Activated CD4-positive, CD25-positive, alpha-beta regulatory T cell treated with anti-CD3 and anti-CD28 coated beads, Interleukin-2, amount 50 U/mL, for 16 hours (primary cell): Measurements from ENCODE around the gene CACNA1H.
A peak's percentile ranks its signal among the peaks of the same experiment; 100 is the strongest.

Source experiments
- DNase-seq: peaks from one replicate; pipeline ENCODE4 v3.0.0-alpha.2; 2020; ENCODE audit warnings: low read depth, low spot score

The CACNA1H gene

DNA sequence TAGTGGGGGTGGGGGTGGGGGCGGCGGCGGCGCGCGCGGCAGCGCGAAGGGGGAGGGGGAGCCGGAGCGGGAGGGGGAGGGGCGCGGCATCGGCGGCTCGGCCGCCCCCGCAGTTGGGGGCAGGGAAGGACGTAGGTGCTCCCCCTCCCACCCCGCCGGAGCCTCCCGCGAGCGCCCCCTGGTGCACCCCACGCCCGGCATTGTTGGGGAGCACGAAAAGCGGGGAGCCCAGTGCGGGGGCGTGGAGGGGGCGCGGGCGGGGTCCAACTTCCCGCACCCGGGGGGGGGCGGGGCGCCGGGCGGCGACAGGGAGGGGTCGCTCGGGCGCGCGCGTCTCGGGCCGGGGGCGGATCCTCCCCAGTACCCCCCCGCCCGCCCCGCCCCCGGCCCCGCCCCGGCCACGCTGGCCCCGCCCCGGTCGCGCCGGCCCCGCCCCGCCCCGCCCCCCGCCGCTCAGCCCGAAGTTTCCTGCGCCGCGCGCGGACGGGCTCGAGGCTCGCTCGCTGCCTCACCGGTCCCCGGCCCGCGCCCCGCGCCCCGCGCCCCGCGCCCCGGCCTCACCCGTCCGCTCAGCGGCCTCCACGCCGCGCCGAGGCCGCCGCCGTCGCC, at the start of gene CACNA1H:
CACNA1H (plus strand) TSS at position 456 of the 609 bp plus-strand sequence. CDS start 632 bp downstream, outside the sequence.
- DNase-seq: peak; percentile 16

DNA sequence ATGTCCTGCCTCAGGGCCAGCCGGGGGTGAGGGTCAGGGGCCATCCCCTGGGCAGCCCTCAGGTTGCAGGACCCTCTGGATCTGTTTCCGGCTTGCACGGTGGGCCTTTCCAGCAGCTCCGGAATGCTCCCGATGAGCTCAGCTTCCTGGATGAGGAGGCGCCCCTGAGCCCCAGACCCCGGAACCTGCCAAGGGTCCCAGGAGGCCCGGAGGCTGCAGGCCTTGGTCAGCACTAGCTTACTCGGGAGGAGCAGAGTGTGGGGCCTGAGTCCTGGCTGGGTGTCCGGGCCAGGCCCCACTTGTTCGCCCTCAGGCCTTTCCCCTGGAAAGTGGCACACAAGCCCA, 49.3 kb upstream of the CACNA1H start:
- DNase-seq: no peak

DNA sequence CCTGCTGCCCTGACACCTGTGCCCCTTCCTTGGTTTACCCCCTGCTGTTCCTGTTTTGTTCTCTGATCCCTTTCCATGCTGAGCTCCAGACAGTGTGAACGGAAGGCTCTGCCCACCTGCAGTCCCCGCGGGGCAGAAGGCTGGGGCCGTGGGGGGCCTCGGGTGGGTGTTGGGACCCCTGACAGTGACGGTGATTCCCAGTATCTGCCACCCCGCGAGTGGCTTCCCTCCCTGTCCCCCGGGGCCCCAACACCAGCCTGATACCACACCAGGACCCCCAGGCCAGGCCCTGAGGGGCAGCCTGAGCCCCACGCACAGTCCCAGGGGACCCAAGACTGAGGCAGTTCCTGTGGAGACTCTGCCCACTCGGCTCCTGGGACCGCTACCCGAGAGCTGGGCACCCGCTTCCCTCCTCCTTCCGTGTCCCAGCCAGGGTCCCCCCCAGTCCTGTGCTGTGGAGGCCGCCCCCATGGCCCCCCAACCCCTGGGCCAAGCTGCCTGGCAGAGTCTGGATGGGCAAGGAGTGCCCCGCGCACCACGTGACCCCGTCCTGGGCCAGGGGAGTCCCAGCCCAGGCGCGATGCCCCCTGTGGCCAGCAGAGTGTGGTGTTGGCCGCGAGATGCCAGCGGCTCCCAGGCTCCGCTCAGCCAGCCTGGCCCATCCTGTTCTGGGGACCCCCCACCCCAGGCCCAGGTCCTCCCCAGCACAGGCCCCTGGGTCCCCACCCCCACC, 46.9 kb upstream of the CACNA1H start:
- DNase-seq: no peak

DNA sequence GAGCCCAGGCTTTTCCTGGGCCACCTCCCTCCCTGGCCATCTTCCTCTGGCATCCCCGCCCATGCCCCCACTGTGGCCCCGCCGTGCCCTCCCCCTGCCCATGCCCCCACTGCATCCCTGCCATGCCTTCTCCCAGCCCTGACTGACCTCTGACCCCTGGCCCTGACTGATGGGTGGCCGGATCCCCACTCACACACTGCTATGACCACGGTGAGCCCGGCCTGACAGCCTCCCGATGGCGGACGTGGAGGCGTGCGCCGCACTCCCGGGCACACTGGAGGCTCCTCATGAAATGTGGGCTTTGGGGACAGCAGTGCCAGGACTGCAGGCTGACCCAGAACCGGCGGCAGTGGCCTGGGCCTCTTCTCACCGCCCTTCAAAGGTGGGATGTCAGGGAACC, 46.2 kb upstream of the CACNA1H start:
- no peak for DNase-seq

DNA sequence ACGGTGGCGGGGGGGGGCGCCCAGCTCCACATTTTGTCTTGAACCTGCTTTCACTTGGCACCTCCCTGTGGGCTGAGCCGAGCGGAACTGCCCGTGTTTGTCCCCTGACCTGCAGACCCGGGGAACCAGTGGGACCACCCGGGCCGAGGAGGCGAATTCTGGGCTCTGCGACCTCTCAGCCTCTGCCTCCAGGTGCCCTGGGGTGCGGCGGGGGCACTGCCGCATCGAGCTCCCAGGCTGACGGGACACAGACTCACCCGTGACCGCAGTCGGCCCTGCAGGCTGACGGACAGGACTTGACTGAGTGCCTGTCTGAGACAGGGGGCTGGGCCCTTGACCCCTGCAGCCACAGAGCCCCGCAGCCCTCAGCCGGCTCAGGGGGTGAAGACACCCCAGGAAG, 45.8 kb upstream of the CACNA1H start:
- no peak for DNase-seq

DNA sequence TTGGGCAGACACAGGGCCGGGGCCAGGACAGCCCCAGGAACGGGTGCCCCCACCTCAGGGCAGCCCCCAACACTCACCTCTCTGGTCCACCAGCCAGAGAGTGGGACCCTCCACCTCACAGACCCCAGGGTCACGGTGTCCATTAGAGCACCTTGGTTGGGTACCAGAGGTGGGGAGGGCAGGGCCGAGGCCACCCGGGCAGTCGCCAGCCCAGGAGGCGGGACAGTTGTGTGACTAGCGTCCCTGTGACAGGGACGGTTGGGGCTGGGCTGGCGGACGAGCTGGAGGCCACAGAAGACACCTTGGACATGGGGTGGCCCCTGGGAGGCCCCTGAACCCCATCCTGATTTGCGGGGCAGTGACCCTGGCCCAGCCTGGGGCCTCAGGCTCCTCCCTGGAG, 45.2 kb upstream of the CACNA1H start:
- no peak for DNase-seq

DNA sequence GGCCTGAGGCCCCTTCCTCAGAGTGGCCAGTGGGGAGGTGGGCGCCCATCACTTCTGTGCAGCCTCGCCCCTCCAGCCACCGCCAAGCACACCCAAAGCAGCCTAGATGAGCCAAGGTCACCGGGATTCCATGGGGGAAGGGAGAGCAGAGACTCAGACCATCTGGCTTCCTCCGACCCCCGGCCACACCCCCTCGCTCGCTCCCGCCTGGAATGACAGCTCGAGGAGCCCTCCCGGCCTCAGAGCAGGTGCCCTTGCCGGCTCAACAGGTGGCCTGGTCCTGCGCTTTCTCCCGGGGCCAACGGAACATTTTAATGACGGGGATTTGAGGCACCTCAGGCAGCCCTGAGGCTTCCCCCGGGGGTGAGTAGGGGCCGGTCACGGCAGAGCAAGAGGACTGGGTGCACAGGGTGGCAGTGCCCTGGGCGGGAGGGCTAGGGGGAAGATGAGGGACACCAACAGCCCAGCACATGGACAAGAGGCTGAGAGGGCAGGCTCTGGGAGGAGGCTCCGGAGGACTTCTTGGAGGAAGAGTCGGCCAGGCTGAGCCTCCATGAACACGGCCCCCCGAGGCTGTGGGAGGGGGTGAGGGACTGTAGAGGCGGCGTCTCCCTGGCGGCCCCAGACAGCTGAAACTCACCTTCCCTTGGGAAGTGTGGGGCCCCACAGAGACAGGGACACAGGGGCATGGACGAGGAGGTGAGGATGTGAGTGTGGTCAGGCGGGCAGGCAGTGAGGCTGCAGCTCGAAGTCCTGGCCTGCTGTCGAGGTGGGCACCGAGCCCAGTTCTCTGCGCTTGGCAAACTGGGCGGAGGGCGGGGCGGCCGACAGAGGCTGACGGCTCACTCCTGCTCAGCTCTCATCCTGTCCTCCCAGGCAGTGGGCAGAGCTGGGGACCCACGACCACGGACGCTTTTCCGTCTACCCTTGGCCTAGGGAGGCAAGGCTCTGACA, 44.3 kb upstream of the CACNA1H start:
- DNase-seq: no peak

DNA sequence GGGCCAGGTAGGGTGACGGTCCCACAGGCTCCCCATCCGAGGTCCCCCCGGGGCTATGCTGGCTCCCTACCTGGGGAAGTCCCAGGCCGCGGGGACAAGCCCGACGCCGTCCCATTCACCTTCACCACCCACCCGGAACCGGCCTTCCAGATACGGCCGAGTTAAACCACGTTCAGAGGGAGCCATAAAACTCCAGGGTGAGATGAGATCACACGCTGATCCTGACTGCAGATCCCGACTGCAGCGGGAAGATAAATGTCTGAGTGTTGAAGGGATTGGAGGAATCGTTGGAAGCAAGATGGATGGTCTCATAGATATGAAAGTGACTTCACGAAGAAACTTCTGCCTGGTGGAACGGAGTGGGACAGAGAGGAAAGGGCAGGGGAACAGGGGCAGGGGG, 43.3 kb upstream of the CACNA1H start:
- no peak for DNase-seq

DNA sequence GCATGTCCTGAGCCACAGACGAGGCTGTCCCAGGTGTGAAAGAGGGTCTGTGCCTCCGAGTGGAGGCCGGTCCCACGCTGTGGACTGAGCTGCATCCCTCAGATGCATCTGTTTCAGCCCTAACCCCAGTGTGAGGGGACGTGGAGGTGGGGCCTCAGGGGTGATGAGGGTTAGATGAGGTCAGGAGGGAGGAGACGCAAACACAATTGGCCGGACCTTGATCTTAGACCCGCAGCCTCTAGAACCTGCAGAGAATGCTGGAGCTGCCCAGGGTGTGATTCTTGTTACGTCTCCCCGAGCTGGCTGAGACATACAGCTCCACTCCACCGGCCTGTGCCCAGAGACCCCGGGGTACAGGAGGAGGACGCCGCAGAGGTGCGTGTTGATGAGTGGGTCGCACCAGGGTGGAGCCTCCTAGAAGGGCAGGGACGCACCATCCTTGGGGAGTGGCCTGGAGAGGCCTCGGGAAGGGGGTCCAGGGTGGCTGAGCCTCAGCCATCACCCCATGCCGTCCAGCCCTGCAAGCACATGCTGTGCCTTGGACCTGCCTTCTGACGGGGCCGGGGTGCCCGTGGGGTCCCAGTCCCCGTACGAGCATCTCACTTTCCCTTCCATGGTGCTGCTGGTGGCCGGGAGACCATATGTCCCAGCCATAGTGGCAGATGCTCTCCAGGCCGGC, 40.3 kb upstream of the CACNA1H start:
- DNase-seq: no peak

DNA sequence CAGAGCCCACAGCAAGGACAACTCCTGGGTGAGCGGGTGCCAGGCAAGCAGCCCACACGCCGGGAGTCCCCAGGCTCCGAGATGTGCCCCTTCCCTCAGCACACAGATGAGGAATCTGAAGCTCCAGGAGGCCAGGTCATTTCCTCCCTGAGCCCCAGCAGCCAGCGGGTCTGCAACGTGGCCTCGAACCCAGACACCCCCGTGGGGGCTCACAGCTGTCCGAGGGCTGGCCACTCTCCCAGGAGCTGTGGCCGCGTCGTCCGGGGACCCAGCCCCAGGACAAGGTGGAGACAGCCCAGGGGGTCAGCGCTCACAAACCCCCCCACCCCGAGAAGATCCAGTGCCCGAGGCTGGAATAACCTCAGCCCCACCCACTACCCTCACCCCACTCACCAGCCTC, 39.4 kb upstream of the CACNA1H start:
- no peak for DNase-seq

DNA sequence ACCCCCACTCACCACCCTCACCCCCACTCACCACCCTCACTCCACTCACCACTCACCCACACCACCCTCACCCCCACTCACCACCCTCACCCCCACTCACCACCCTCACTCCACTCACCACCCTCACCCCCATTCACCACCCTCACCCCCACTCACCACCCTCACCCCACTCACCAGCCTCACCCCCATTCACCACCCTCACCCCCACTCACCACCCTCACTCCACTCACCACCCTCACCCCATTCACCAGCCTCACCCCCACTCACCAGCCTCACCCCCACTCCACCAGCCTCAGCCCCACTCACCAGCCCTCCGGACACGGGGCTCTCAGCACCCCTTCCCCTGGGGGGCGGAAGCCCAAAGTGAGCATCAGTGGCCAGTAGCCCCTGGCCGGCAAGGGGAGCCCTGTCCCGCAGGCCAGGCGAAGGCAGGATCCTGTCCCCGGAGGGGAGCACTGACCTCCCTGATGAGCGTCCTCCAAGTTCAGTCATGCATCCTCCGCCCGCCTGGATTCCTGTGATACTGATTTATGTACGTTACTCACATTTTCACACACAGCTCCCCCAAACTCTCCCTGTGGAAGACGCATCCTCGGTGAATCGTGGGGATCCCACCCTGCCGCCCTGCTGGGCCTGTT, 38.9 kb upstream of the CACNA1H start:
- DNase-seq: no peak

DNA sequence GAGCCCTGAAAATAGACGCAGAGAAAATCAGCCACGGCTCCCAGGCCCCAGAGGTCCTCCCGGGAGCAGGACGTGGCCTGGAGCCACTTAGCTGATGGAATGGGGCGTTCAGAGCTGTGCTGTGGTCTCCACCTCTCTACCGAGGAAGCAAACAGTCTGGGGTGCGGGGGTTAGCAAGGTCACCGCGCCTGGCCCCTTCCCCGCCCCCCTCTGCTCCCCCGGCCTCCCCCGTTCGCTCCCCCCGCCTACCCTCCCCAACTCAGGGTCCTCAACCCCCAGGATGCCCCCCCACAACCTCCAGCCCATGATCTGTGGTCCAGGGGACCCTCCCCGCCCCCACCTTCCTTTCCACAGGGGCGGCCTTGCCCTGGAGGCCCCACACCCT, 36.2 kb upstream of the CACNA1H start:
- DNase-seq: no peak

DNA sequence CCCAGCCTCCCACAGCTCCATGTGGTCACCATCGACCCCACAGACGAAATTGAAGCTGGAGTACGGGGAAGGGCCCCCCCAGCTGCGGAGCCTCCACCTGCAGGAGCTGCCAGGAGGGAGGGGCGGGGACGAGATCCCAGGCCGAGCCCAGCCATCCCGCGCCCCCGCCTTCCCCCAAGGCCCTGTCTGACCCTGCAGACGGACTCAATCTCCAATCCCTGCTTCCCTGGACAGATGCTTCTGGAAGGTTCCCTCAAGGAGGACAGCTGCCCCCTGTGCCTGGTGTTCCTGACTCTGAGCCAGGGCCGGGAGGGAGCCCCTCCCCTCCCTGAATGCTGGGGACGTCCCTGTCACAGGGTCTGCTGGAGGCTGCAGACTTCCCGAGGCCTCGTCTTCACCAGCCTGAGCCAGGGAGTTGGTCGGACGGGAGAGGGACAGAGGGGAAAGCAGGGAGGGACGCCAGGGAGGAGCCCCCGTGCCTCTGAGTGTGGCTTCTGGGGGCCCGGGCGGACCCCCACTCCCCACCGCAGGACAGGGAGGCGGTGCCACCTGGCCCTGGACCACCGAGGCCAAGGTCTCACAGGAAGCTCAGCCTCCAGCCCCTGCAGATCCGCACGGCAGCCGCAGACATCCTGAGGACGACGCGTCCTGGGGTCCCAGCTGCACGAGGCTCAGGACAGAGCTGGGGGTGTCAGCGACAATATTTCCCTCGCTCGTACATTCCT, 35.6 kb upstream of the CACNA1H start:
- no peak for DNase-seq

DNA sequence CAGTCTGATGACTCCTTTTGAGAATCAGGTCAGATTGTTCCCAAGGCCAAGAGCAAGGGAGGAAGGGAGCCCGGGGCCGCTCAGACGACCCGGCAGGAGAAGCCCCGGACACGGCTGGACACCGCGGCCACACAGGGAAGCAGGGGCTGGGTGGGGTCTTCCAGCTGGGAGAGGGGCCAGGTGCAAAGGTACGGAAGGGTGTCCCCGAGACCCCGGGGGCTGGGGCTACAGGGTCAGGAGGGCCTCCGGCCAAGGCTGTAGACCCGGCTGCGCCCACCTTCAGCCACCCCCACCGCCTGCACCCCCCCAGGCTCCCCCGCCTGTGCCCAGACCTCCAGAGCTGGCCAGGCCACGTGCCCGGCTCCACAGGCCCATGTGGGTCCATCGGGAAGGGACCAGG, 35.0 kb upstream of the CACNA1H start:
- no peak for DNase-seq

DNA sequence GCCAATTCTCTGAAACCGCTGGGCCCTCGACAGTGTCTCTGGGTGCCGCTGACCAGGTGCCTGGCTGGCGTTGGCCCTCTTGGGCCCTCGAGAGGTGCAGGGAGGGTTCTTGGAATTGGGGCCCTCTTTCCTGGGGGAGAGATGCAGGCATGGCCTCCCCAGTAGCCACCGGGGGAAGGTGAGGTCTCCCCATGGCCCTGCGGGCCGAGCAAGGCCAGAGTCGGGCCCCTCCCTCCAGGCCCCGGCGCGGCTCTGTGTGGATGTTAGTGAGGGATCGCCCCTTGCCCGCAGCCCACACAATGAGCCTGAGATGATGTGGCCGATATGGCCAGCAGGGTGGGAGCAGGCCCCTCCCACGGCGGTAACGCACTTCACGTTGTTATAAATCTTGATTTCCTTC, 33.8 kb upstream of the CACNA1H start:
- DNase-seq: no peak

DNA sequence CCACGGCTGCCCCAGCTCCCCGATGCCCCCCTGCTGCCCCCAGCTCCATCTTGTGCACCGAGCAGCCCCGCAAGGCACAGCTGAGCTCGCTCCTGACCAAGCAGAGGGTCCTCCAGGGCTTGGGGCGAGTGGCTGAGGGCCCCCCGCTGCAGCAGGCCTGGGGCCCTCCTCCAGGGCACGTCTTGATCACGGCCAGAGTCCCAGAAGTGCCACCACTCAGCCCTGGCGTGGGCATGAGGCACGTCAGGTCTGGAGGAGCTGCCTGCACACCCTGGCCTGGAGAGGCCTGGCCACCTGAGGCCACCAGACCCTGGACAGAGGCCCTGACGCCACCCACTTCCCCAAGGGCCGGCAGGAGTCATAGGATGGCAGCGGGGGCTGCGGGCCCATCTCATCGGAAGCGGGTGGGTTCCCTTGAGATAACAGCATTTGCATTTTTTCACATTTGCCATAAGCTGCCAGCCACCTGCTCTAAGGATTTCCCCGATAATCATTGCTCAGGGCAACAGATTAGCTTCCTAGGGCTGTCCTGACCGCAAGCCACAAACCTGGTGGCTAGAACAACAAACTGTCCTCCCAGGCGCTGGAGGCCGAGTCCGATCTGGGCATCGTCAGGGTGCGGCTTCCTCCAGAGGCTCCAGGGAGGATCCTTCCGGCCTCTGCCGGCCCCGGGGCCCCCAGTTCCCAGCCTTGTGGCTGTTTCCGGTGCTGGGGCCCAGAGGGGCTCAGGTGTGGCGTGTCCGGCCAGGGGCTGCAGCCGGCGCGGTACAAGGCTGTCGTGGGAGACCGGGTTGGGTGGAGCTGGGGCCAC, 32.9 kb upstream of the CACNA1H start:
- DNase-seq: no peak

DNA sequence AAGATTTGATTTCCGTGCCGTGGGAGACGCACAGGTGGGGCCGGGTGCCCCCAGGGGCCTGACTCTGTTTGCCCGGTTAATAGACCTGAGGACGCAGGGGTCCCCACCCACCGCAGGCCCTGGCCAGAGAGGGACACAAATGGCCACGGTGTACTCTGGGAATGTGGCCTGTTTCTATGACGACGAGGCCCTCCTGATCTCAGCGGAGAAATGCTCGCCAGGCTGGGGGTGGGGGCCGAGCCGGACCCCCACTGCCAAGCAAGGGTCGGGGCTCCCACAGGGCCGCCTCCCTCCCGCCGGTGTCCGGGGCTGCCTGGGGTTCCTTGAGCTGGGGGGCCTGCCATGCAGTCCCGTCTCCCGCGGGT, 32.3 kb upstream of the CACNA1H start:
- no peak for DNase-seq

DNA sequence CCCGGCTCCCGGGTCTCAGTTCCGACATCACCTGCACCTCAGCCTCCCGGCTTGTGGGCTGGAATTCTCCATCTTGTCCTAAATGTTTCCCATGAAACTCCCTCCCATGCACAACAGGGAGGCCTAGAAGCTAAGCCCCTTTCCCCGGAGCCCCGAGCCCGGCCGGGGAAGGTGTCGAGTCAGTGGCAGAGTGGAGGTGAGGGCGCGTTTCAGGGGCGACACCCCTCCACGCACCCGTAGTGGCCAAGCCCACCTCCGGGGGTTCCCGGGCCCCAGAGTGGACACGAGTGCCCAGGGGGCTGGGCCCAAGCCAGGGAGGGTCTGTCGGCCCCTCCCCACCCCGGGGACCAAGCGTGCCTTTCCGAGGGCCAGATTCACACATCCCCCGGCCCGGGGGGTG, 31.9 kb upstream of the CACNA1H start:
- no peak for DNase-seq

DNA sequence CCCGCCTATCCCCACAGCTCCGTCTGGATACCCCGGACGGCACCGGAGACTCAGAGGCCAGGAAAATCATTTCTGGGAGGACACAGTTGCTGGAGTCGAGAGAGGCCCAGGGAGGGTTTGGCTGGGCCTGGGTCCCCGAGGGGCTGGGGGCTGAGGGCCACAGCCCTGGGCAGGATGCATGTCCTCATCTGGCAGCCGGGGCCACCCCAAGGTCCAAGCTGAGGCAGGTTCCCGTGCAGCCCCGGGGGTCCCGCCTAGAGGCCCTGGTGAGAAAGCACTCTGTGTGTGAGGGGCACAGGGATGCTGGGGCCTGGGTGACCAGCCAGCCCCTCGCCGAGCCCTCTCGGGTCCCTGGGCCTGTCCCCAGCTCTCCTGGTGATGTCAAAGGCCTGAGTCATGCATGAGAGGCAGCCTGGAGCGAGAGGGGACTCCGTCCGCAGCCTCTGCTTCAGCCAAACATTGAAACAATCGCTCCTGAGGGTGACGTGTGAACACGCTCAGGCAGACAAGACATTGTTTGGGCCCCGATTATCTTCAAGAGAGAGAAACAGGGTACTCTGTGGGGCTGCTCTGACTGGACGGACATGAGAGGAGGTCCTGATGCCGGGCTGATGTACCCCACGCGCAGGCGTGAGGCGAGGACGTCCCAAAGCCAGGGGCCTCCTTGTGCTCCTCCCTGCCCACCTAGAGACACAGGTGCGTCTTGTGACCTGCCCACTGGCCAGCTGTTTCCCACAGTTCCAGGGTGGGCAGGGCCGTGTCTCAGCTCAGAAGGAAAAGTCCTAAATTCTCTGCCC, 31.1 kb upstream of the CACNA1H start:
- no peak for DNase-seq
